GM19099 (cell line): Measurements from ENCODE around the gene CEP295NL.

Source experiments
- POLR2A ChIP-seq: IDR thresholded peaks from 3 replicates; pipeline ENCODE4 v1.6.1; 2011; ENCODE audit warnings: low read depth; ENCODE audit not compliant: insufficient read length; ENCODE audit errors: extremely low read depth

CEP295NL gene

GRCh38 chr17:78840780-78841611 is 62.0 kb downstream of the CEP295NL start, which contains the start of gene USP36:
Gene USP36, minus strand, starts transcription at chr17:78840814. Its CDS starts 4,451 bp downstream, at chr17:78836363.
- peak; percentile 95 for TF ChIP-seq POLR2A
